ENCODE data around the gene DNAH9. TPM values are rescaled to one million over a fixed set of nuclear protein-coding genes. Genes with fewer than 3 reads are reported as not detected.

The DNAH9 gene
- total and polyA plus RNA-seq, 2 of the 8 experiments (the other 6 are each of a cell fraction or from before 2014, with no cell fraction given) = 0.21 to 0.86 TPM

- no peak overlapping the region for H3K18ac ChIP-seq (ENCODE audit: extremely low read depth, low read length)
- H4K5ac ChIP-seq (ENCODE audit: insufficient read length, low read depth, low read length) = no peak overlapping the region
- WGBS, 2 experiments (ENCODE audit: extremely low coverage in 1 of 2, insufficient coverage in 1 of 2, insufficient read length in 1 of 2, insufficient replicate concordance in 2 of 2, low coverage in 1 of 2, low lambda C conversion rate in 2 of 2, missing lambda C conversion rate in 1 of 2) = 94% methylated on average over 7 of the region's 7 CpGs; no CpG with 5 or more reads in 1 of the 2 experiments
- H3K4me1 ChIP-seq (replicated peaks in 1 of 4; ENCODE audit: control insufficient read depth in 3 of 4, insufficient read depth in 4 of 4, low read length in 3 of 4) = peaks cover 0 to 3% (median 1%) of the 10 kb centered on the region in 4 experiments; a peak in 3 of 7 replicates
- H2BK15ac ChIP-seq (ENCODE audit: low read length) = no peak overlapping the region
- H3K79me2 ChIP-seq (ENCODE audit: control insufficient read depth in 1 of 2, insufficient read depth in 2 of 2, low read length in 2 of 2) = no peaks in the 10 kb centered on the region
- no peak overlapping the region for H3K56ac ChIP-seq (replicated peaks; ENCODE audit: insufficient read length, low read depth, low read length)
- H4K8ac ChIP-seq (ENCODE audit: extremely low read depth, insufficient read depth, low read length) = no peak overlapping the region
- H3K9ac ChIP-seq (replicated peaks in 1 of 4; ENCODE audit: extremely low read depth in 1 of 4, low read depth in 3 of 4, low read length in 3 of 4) = no peak overlapping the region
- no peak overlapping the region for H3K14ac ChIP-seq (ENCODE audit: insufficient read length)
- H2AFZ ChIP-seq (ENCODE audit: low read length) = no peak overlapping the region
- H2BK12ac ChIP-seq (ENCODE audit: low read depth, low read length) = no peak overlapping the region
- no peak overlapping the region for H3K4ac ChIP-seq (replicated peaks; ENCODE audit: insufficient read length, low read depth, low read length)
- no peak overlapping the region for H3K4me3 ChIP-seq (ENCODE audit: extremely low read depth in 1 of 4, insufficient read depth in 2 of 4, low read depth in 3 of 4, low read length in 4 of 4)
- H2BK5ac ChIP-seq (ENCODE audit: low read depth, low read length) = no peak overlapping the region
- no peak overlapping the region for H2BK20ac ChIP-seq (ENCODE audit: low read length)
- H4K91ac ChIP-seq (replicated peaks; ENCODE audit: insufficient read length, low read length) = no peak overlapping the region
- no peak overlapping the region for H2BK120ac ChIP-seq (replicated peaks; ENCODE audit: low read depth, low read length)
- no peak overlapping the region for H3K27ac ChIP-seq (ENCODE audit: low read depth, low read length)
- no peak for DNase-seq (ENCODE audit: low read depth in 1 of 2, low spot score in 2 of 2)
- H3K23ac ChIP-seq (ENCODE audit: insufficient read length) = no peak overlapping the region
- H3K23me2 ChIP-seq (ENCODE audit: low read depth, low read length) = no peaks in the 10 kb centered on the region
- H3K27me3 ChIP-seq (replicated peaks in 1 of 4; ENCODE audit: control insufficient read depth in 3 of 4, extremely low read depth in 1 of 4, insufficient read depth in 3 of 4, low read length in 3 of 4) = no peaks in the 10 kb centered on the region
- H3K79me1 ChIP-seq (ENCODE audit: low read depth, low read length) = no peaks in the 10 kb centered on the region
- H3K36me3 ChIP-seq (ENCODE audit: control insufficient read depth in 2 of 4, insufficient read depth in 4 of 4, low read length in 3 of 4) = no peaks in the 10 kb centered on the region
- no peaks in the 10 kb centered on the region for H4K20me1 ChIP-seq (replicated peaks in 1 of 2; ENCODE audit: control insufficient read depth in 1 of 2, insufficient read depth in 2 of 2, low read length in 2 of 2)
- CTCF ChIA-PET (ENCODE audit: partially characterized antibody) = interaction anchor here (0.7 to 2.6 kb wide), 9 partner anchors 10 to 794 kb away, joined by 3 to 8 read pairs (median 3); no protein-coding TSS in a partner anchor
- TF ChIP-seq NANOG (IDR thresholded peaks at IDR 0.05; ENCODE audit: insufficient read depth, low read depth, low read length, poor library complexity, severe bottlenecking) (no peak), POLR2AphosphoS5 (IDR thresholded peaks at IDR 0.05; ENCODE audit: low read depth, low read length) (no peak), RNF2 (IDR thresholded peaks at IDR 0.05; ENCODE audit: borderline replicate concordance, low read depth, low read length, missing control alignments, poor library complexity, severe bottlenecking) (no peak), EP300 (IDR thresholded peaks at IDR 0.05; ENCODE audit: borderline replicate concordance in 1 of 2, low read depth in 2 of 2, low read length in 2 of 2) (no peak), HDAC2 (IDR thresholded peaks at IDR 0.05; ENCODE audit: borderline replicate concordance in 1 of 2, low read depth in 2 of 2, low read length in 2 of 2) (no peak), CTCF (IDR thresholded peaks at IDR 0.05; ENCODE audit: control extremely low read depth in 1 of 3, insufficient read depth in 1 of 3, low read depth in 1 of 3, low read length in 3 of 3) (no peak), BRCA1 (IDR thresholded peaks at IDR 0.05; ENCODE audit: low read depth, low read length) (no peak)
- H2AK5ac ChIP-seq (ENCODE audit: low read depth, low read length) = no peak overlapping the region
- FAIRE-seq = no peak
- POLR2A ChIA-PET (ENCODE audit: partially characterized antibody) = no interaction called here
- H3K9me3 ChIP-seq (ENCODE audit: insufficient read depth in 2 of 2, low read depth in 1 of 2, low read length in 1 of 2) = no peaks in the 10 kb centered on the region
- H3K4me2 ChIP-seq (ENCODE audit: insufficient read depth in 1 of 2, low read depth in 2 of 2, low read length in 2 of 2) = no peak overlapping the region
Measured at GRCh38 chr17:11898526-11899235, 300.4 kb downstream of the DNAH9 start.

Data from H1 (cell line).